Retinal pigment epithelial cell (primary cell): ENCODE data around the gene SLA2.
"Not testable (repeated sequence)": the region's sequence is repeated elsewhere in the genome, so short reads cannot be mapped to it uniquely, and the experiment has no call there.

Source experiments
- DNase-seq: peaks from one replicate; pipeline ENCODE4 v3.0.0-alpha.2; 2010; ENCODE audit warnings: low read depth
- H3K4me3 ChIP-seq: 2 replicates; pipeline ENCODE4 v1.5.1; 2011; ENCODE audit warnings: mild to moderate bottlenecking, low read length, control low read depth, moderate library complexity
- CTCF ChIP-seq: conservative IDR thresholded peaks from 2 replicates; pipeline ENCODE4 v1.5.1; 2011; ENCODE audit warnings: low read depth, low read length, control low read depth, inconsistent platforms

Gene SLA2

GRCh38 chr20:36645353-36645752, 643 bp downstream of the SLA2 start:
- no peak overlapping the region for H3K4me3 ChIP-seq

GRCh38 chr20:36644706-36645095, 1.3 kb downstream of the SLA2 start:
- no peak for DNase-seq
- no peak for TF ChIP-seq CTCF
- H3K4me3 ChIP-seq, result no peak overlapping the region

More at GRCh38 chr20:36645353-36645752, 643 bp downstream of the SLA2 start:
- no peak for DNase-seq
- no peak for TF ChIP-seq CTCF

- no peak overlapping the region for H3K4me3 ChIP-seq
- TF ChIP-seq CTCF, result no peak
- DNase-seq, result no peak
These were observed 1.8 kb downstream of the SLA2 start for GRCh38 chr20:36644032-36644705.

- DNase-seq, result no peak
- TF ChIP-seq CTCF, result no peak
- no peak overlapping the region for H3K4me3 ChIP-seq
These were observed 3.9 kb downstream of the SLA2 start for GRCh38 chr20:36642136-36642535.

GRCh38 chr20:36641506-36641843, 4.5 kb downstream of the SLA2 start:
- no peak overlapping the region for H3K4me3 ChIP-seq
- no peak for DNase-seq
- TF ChIP-seq CTCF, result no peak

GRCh38 chr20:36638876-36639400, 7.1 kb downstream of the SLA2 start:
- not testable (repeated sequence) for DNase-seq, H3K4me3 ChIP-seq

- no peak for TF ChIP-seq CTCF
- DNase-seq, result no peak
- H3K4me3 ChIP-seq, result no peak overlapping the region
These were observed 11.7 kb downstream of the SLA2 start for GRCh38 chr20:36634342-36634741.
